ENCODE measurements around the gene SHC2. TPM values are rescaled to one million over a fixed set of nuclear protein-coding genes. Genes with fewer than 3 reads are reported as not detected.

The SHC2 gene
- total and polyA plus RNA-seq, 2 experiments from 2014 or later, result 2.2 to 4.6 TPM

- Histone ChIP-seq H3K4me3 (no peak overlapping the region), H3K79me2 (replicated peaks; ENCODE audit: insufficient read depth) (no peaks in the 10 kb centered on the region), H2AFZ (no peak overlapping the region), H3K36me3 (ENCODE audit: insufficient read depth) (no peaks in the 10 kb centered on the region), H4K20me1 (replicated peaks; ENCODE audit: insufficient read depth) (no peaks in the 10 kb centered on the region), H3K9me2 (ENCODE audit: insufficient read depth) (no peaks in the 10 kb centered on the region), H3K4me2 (no peak overlapping the region), H3K4me1 (ENCODE audit: insufficient read depth) (no peaks in the 10 kb centered on the region), H3K27ac (ENCODE audit: low read depth) (no peak overlapping the region), H3F3A (replicated peaks; ENCODE audit: low read depth) (0 out of 2 replicates have a peak, but pooled peaks cover under 1% of the 10 kb centered on the region), H3K27me3 (ENCODE audit: insufficient read depth) (peaks cover 3% of the 10 kb centered on the region)
- TF ChIP-seq EZH2 (IDR thresholded peaks at IDR 0.05; ENCODE audit: low read depth, unreplicated experiment) (no peak), CTCF (conservative IDR thresholded peaks at IDR 0.05; ENCODE audit: low read depth in 2 of 2) (no peak), ZNF462 (CRISPR knock-in tag; IDR thresholded peaks at IDR 0.05) (no peak), JUNB (IDR thresholded peaks at IDR 0.05; ENCODE audit: unreplicated experiment) (no peak), STAT1 (IDR thresholded peaks at IDR 0.05; ENCODE audit: unreplicated experiment) (no peak), ZNF331 (CRISPR knock-in tag; IDR thresholded peaks at IDR 0.05; ENCODE audit: low read depth) (no peak), POLR2AphosphoS5 (IDR thresholded peaks at IDR 0.05; ENCODE audit: low read depth) (no peak), REST (IDR thresholded peaks at IDR 0.05; ENCODE audit: unreplicated experiment) (no peak), ZNF114 (CRISPR knock-in tag; IDR thresholded peaks at IDR 0.05) (no peak), EZH2phosphoT487 (IDR thresholded peaks at IDR 0.05; ENCODE audit: unreplicated experiment) (no peak), CREB1 (CRISPR knock-in tag; IDR thresholded peaks at IDR 0.05; ENCODE audit: low read depth) (no peak), NANOG (IDR thresholded peaks at IDR 0.05; ENCODE audit: borderline replicate concordance) (no peak)
- TF ChIP-seq, protein P1, sequence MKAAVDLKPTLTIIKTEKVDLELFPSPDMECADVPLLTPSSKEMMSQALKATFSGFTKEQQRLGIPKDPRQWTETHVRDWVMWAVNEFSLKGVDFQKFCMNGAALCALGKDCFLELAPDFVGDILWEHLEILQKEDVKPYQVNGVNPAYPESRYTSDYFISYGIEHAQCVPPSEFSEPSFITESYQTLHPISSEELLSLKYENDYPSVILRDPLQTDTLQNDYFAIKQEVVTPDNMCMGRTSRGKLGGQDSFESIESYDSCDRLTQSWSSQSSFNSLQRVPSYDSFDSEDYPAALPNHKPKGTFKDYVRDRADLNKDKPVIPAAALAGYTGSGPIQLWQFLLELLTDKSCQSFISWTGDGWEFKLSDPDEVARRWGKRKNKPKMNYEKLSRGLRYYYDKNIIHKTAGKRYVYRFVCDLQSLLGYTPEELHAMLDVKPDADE (IDR thresholded peaks at IDR 0.05), result no peak
- peaks cover 20% of the 10 kb centered on the region for H3K27me3 Mint-ChIP-seq (ENCODE audit: insufficient read depth, low read depth, poor library complexity)
- H3K4me1 Mint-ChIP-seq, result no peaks in the 10 kb centered on the region; the same call in 2 of the 3 replicates
- no peak overlapping the region for H3K4me3 Mint-ChIP-seq
- H3K27ac Mint-ChIP-seq, result no peak overlapping the region
- H3K36me3 Mint-ChIP-seq (ENCODE audit: low read depth), result no peaks in the 10 kb centered on the region
- DNase-seq (ENCODE audit: low spot score) (no peak), ATAC-seq (no peak)
- H3K9me3 Mint-ChIP-seq, result peaks cover 4% of the 10 kb centered on the region
Observed at GRCh38 chr19:467554-467953, 6.7 kb upstream of the SHC2 start.

Data from GM23338 (cell line).